Suprapubic skin (tissue), 4 donors: Measurements from ENCODE around the gene EDNRA.

Source experiments
- EP300 ChIP-seq: sonication (generic); formaldehyde crosslinking; IDR thresholded peaks from one replicate; pipeline ENCODE4 v1.6.1; 2017; ENCODE audit warnings: antibody characterized with exemption
- POLR2AphosphoS5 ChIP-seq, 3 donors: sonication (generic); formaldehyde crosslinking; IDR thresholded peaks; one replicate each; pipeline ENCODE4 v1.6.1; 2017; ENCODE audit warnings: antibody characterized with exemption in 3 of 3

- TF ChIP-seq EP300, result no peak
- TF ChIP-seq POLR2AphosphoS5 (IDR thresholded peaks at IDR 0.05), result no peak
Measured at GRCh38 chr4:147583876-147584275, 103.0 kb downstream of the EDNRA start.
